ENCODE measurements around the gene OASL.

Gene OASL

DNA sequence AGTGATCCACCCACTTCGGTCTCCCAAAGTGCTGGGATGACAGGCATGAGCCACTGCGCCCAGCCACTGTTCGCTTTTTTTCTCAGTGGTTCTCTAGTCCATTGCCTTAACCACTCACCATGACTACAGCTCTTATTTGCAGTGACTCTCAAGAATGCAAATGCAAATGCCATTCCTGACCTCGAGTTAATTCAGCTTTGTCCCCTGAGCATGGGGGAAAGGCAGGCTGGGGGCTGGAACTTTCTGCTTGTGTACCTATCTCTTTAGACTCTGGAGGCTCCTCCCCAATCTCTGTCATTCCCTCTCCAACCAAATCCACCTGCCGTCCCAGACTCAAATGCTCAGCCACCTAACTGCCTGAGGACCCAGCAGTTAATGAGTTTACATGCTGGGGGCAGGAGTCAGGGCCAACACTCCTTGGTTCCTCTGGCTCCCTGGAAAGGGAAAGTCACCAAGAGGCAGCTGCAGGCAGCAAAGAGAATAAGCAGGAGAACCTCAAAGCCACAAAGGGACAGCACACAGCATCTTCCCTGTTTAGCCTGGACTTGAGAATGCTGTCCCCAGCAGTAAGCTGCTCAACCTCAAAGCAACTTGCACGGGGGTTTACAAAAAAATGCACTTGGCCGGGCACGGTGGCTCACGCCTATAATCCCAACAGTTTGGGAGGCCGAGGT is 66.0 kb downstream of the OASL start:
- Histone ChIP-seq H3K4me3 (replicated peaks; ENCODE audit: insufficient read depth, low read length) (no peak overlapping the region), H3K27me3 (ENCODE audit: insufficient read depth, poor library complexity, severe bottlenecking) (no peaks in the 10 kb centered on the region), H3K27ac (replicated peaks) (no peak overlapping the region)
- TF ChIP-seq GABPA (IDR thresholded peaks at IDR 0.05; ENCODE audit: low read depth) = no peak
- TF ChIP-seq SPI1 (IDR thresholded peaks at IDR 0.05; ENCODE audit: borderline replicate concordance, low read depth) = no peak
- no peak for TF ChIP-seq POLR2AphosphoS5 (IDR thresholded peaks at IDR 0.05; ENCODE audit: low read depth)
- TF ChIP-seq, protein P1, sequence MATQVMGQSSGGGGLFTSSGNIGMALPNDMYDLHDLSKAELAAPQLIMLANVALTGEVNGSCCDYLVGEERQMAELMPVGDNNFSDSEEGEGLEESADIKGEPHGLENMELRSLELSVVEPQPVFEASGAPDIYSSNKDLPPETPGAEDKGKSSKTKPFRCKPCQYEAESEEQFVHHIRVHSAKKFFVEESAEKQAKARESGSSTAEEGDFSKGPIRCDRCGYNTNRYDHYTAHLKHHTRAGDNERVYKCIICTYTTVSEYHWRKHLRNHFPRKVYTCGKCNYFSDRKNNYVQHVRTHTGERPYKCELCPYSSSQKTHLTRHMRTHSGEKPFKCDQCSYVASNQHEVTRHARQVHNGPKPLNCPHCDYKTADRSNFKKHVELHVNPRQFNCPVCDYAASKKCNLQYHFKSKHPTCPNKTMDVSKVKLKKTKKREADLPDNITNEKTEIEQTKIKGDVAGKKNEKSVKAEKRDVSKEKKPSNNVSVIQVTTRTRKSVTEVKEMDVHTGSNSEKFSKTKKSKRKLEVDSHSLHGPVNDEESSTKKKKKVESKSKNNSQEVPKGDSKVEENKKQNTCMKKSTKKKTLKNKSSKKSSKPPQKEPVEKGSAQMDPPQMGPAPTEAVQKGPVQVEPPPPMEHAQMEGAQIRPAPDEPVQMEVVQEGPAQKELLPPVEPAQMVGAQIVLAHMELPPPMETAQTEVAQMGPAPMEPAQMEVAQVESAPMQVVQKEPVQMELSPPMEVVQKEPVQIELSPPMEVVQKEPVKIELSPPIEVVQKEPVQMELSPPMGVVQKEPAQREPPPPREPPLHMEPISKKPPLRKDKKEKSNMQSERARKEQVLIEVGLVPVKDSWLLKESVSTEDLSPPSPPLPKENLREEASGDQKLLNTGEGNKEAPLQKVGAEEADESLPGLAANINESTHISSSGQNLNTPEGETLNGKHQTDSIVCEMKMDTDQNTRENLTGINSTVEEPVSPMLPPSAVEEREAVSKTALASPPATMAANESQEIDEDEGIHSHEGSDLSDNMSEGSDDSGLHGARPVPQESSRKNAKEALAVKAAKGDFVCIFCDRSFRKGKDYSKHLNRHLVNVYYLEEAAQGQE (IDR thresholded peaks at IDR 0.05; ENCODE audit: insufficient replicate concordance, low read depth) = no peak
- TF ChIP-seq, protein P2, sequence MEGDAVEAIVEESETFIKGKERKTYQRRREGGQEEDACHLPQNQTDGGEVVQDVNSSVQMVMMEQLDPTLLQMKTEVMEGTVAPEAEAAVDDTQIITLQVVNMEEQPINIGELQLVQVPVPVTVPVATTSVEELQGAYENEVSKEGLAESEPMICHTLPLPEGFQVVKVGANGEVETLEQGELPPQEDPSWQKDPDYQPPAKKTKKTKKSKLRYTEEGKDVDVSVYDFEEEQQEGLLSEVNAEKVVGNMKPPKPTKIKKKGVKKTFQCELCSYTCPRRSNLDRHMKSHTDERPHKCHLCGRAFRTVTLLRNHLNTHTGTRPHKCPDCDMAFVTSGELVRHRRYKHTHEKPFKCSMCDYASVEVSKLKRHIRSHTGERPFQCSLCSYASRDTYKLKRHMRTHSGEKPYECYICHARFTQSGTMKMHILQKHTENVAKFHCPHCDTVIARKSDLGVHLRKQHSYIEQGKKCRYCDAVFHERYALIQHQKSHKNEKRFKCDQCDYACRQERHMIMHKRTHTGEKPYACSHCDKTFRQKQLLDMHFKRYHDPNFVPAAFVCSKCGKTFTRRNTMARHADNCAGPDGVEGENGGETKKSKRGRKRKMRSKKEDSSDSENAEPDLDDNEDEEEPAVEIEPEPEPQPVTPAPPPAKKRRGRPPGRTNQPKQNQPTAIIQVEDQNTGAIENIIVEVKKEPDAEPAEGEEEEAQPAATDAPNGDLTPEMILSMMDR (IDR thresholded peaks at IDR 0.05; ENCODE audit: insufficient read depth, low read length) = no peak
- peak in 1 of 2 experiments; percentile 21 for DNase-seq (ENCODE audit: low read depth in 1 of 2, low spot score in 1 of 2)

DNA sequence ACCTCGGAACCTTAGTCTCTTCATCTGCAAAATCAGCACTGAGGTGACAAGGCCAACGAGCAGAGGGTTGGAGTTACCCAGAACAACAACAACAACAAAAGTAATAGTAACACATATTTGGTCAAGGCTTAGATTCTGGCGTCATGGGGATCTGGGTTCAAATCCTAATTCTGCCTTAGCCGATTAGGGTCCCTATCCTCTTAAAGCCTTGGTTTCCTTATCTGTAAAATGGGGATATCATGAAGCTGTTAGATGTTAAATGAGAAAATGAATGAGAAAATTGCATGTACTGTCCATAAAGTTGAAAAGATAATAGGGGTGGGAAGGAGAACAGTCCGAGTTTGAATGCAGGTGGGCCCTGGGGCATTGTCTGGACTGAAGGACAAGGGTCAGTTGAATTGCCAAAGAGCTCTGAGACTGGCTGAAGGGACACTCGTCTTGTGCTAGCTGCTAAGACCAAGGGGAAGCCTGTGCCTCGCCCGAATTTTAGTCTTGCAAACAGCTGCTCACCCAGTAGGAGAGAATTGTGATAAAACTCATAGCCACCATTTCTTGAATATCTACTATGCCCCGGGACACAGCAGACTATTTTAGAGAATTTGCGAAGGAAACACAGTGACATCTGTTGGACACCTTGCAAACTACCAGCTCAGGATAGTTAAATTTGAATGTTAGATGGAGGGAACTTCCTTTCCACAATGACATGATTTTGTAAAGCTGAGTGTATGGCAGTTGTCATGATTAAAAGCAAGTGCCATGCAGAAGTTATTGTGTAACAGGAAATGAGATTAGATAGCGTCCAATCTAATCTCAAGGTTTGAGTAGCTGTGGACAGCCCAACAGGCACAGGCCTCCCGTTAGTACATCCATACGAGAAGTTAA is 67.5 kb downstream of the OASL start:
- Histone ChIP-seq H3K27ac (replicated peaks) (peak overlapping the region; percentile 34), H3K4me3 (replicated peaks; ENCODE audit: insufficient read depth, low read length) (no peak overlapping the region), H3K27me3 (ENCODE audit: insufficient read depth, poor library complexity, severe bottlenecking) (no peaks in the 10 kb centered on the region)
- TF ChIP-seq GABPA (IDR thresholded peaks at IDR 0.05; ENCODE audit: low read depth) = peak; percentile 26; the same call in 1 of the 2 replicates
- TF ChIP-seq, protein P1 (IDR thresholded peaks at IDR 0.05; ENCODE audit: insufficient replicate concordance, low read depth) = no peak
- TF ChIP-seq POLR2AphosphoS5 (IDR thresholded peaks at IDR 0.05; ENCODE audit: low read depth) = peak; percentile 32; the same call in 1 of the 2 replicates
- TF ChIP-seq SPI1 (IDR thresholded peaks at IDR 0.05; ENCODE audit: borderline replicate concordance, low read depth) = peak; percentile 65; the same call in 1 of the 2 replicates
- TF ChIP-seq, protein P2 (IDR thresholded peaks at IDR 0.05; ENCODE audit: insufficient read depth, low read length) = peak; percentile 75
- DNase-seq (ENCODE audit: low read depth in 1 of 2, low spot score in 1 of 2) = peak; percentile 73 to 82

DNA sequence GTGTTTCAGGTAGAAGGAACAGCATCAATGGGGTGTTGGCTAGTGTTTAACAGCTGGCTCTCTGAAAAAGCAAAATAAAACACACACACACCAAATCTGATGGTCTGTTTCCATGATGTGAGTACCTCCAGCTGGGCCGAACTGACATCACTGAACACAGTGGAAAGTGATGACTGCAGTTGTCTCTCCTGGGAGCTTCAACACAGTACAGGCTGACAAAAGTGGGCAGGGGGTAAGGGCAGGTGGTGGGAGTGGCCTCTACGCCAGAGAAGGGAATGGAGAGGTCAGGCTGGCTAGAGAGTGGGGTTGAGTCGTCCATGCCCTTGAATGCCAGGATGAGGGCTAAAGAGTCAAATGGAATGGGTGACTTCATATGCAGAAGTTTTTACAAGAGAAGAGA is 68.7 kb downstream of the OASL start:
- DNase-seq (ENCODE audit: low read depth in 1 of 2, low spot score in 1 of 2) = no peak
- H3K27ac ChIP-seq (replicated peaks) = no peak overlapping the region
- TF ChIP-seq, protein P1 (IDR thresholded peaks at IDR 0.05; ENCODE audit: insufficient replicate concordance, low read depth) = no peak
- no peak for TF ChIP-seq SPI1 (IDR thresholded peaks at IDR 0.05; ENCODE audit: borderline replicate concordance, low read depth)
- no peak for TF ChIP-seq POLR2AphosphoS5 (IDR thresholded peaks at IDR 0.05; ENCODE audit: low read depth)
- TF ChIP-seq GABPA (IDR thresholded peaks at IDR 0.05; ENCODE audit: low read depth) = no peak
- TF ChIP-seq, protein P2 (IDR thresholded peaks at IDR 0.05; ENCODE audit: insufficient read depth, low read length) = no peak
- no peaks in the 10 kb centered on the region for H3K27me3 ChIP-seq (ENCODE audit: insufficient read depth, poor library complexity, severe bottlenecking)
- no peak overlapping the region for H3K4me3 ChIP-seq (replicated peaks; ENCODE audit: insufficient read depth, low read length)
